DMS53 treated with DMSO at 0.1 percent for 48 hours (cell line): ENCODE data around the gene ARRDC1.

Experiments
- DNase-seq: peaks from one replicate; lab custom pipeline; 2025; ENCODE audit not compliant: unreplicated experiment; lab: John Stamatoyannopoulos, UW

ARRDC1 gene

DNA sequence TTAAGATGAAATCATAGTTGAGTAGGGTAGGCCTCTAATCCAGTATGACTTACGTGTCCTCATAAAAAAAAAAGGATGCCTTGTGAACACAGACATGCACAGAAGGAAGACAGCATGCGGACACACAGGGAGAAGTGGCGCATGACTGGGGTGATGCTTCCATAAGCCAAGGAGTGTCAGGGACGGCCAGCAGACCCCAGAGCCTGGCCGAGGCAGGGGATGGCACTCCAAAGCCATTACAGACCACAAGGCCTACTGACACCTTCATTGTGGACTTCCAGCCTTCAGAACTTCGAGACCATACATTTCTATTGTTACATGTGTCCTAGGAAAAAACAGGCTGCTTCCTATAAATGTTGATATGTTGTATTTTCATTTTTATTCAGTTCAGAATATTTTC lies 33.2 kb downstream of the ARRDC1 start:
- no peak for DNase-seq

DNA sequence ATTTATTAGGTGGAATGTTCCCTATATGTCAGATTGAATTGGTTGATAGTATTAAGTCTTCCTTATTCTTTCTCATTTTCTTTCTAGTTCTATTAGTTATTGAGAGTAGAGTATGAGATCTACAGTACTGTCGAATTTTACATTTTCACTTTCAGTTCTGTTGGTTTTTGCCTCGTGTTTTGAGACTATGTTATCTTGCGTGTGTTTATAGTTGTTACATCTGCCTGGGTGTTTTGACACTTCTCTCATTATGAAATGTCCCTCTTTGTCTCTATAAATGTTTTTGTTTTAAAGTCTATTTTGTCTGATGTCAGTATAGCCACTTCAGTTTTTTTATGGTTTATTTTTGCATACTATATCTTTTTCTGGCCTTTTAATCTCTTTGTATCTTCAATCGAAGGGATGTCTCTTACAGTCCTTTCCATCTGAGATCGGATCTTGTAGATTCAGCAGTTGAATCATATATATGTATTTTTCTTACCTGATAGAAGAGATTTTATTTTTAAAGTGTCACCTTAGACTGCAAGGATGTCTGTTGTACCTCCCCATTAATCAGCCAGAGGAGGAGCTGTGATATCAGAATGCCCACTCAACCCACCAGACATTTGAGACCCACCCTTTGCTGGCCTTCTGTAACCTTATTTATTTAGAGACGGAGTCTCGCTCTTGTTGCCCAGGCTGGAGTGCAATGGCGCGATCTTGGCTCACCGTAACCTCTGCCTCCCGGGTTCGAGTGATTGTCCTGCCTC lies 34.0 kb downstream of the ARRDC1 start:
- no peak for DNase-seq

DNA sequence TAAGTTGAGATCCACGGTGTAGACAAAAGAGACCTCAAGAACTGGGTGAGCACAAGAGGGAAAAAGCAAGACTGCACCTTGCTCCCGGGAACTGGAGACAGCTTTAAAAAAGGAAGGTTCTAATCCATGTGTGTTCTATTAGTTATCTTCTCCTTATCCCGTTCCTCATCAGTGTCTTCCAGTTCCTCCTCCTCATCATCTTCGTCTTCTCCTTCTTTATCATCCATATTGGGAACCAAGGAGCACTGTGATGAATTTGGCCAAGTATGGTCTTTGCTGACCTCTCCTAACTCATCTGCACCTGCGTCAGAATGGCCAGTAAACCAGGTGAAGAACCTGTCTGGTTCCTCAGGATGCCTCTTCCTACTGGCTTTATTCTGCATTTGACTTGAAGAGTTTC lies 35.4 kb downstream of the ARRDC1 start:
- no peak for DNase-seq

DNA sequence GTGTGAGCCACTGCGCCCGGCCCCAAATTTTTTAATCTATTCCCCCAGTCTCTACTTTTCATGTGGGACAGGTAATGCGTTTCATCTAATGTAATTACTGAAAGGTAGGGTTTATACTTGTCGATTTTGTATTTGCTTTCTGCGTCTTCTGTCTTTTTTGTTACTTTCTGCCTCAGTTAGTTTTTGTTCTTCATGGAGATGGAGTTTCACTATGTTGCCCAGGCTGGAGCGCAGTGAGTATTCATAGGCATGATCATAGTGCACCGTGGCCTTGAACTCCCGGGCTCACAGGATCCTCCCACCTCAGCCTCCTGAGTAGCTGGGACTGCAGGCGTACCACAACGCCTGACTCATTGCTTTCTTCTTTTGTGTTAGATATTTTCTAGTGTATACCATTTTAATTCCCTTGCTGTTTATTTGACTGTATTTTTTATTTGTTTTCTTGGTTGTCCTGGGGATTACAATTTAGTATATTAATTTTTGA lies 36.7 kb downstream of the ARRDC1 start:
- DNase-seq = no peak

DNA sequence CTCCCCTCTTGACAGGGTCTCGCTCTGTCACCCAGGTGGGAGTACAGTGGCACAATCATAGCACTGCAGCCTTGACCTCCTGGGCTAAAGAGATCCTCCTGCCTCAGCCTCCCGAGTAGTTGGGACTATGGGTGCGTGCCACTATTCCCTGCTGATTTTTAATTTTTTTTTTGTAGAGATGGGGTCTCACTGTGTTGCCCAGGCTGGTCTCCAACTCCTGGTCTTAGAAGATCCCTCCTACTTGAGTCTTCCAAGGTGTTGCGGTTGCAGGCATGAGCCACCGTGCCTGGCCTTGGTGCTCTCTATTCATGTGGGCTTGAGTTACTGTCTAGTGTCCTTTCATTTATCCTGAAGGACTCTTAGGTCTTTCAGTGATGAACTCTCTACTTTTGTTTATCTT lies 37.4 kb downstream of the ARRDC1 start:
- no peak for DNase-seq

DNA sequence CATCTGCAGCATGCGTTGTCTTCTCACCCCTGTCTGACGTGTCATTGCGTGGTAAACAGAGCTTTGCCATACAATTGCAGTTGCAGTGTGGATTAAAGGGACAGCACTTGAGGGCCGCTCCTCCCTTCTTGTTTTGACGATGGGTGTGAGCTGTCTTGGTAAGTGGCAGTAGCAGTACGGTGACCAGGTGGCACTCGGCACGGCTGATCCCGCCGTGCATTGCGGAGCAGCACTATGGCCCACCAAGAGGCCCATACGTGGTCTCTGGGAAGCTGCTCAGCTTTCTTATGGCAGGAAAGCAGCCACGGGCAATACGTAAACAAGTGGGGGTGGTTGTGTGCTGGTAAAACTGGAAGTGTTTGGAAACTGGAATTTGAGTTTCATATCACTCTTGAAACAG lies 38.4 kb downstream of the ARRDC1 start:
- no peak for DNase-seq

DNA sequence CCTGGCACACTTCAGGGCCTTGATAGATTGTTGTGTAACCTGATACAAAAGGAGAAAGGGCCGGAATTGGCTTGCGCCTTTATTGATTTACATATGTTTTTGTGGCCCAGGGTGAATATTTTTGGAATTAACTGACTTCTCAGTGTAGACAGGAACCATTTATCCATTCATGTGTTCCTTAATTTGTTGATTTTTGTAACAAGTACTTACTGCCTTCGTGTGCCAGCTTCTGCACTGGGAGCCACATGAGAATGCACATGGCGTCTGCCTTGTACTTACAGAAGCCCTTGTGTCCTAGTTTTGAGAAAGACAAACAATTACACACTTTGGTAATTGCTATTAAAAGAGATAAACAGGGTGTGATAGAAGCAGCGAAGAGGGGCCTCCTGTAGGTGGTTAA lies 39.7 kb downstream of the ARRDC1 start:
- DNase-seq = no peak

DNA sequence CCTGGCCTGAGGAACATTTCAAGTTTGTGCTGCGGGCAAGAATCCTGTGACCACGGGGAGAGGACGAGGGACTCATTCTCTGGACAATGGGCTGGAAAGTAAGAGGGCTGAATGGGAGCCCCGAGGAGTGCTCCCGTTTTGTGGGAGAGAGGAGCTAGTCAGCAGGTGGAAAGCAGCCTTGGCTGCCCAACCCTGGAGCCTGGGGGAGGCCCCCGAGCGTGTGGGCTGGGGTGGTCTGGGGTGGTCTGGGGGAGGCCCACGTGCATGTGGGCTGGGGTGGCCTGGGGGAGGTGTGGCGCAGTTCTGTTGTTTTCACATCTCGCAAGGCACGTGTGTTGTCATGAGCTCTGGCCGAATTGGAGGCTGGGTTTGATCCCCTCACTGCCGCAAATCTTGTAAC lies 40.9 kb downstream of the ARRDC1 start:
- no peak for DNase-seq

DNA sequence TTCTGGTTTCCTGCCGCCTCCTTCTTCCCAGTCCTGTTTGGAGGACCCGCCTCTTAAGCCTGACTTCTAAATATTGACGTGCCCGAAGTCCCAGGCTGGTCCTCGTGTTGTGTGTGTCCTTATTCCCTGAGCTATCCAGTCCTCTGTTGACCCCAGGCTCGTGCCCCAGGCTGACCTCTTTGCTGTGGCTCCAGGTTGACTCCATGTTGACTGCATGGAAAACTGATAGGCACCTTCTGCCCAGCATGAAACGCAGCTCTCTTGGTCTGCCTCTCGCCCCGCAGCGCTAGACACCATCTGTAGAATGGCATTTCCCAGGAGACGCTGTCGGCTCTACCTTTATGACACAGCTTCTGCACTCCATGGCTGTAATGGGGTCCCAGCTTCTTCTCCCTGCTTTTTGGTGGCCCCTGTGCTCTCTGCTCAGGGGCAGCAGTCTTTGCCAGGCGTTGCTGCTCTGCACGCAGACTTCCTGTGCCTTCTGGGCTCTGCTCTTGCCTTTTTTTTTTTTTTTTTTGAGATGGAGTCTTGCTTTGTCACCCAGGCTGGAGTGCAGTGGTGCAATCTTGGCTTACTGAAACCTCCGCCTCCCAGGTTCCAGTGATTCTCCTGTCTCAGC lies 41.7 kb downstream of the ARRDC1 start:
- DNase-seq = no peak

DNA sequence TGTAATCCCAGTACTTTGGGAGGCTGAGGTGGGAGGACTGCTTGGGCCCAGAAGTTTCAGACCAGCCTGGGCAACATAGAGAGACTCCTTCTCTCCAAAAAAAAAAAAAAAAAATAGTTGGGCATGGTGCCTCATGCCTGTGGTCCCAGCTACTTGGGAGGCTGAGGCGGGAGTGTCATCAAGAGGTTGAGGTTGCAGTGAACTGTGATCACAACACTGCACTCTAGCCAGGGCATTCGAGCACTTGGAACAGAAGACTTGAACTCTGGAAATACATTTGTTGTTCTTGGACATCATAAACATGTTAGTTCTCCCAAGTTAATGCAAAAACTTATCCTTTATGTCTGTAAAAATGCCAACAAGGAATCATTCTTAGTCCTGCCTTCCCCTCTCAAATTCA lies 42.9 kb downstream of the ARRDC1 start:
- DNase-seq = no peak

DNA sequence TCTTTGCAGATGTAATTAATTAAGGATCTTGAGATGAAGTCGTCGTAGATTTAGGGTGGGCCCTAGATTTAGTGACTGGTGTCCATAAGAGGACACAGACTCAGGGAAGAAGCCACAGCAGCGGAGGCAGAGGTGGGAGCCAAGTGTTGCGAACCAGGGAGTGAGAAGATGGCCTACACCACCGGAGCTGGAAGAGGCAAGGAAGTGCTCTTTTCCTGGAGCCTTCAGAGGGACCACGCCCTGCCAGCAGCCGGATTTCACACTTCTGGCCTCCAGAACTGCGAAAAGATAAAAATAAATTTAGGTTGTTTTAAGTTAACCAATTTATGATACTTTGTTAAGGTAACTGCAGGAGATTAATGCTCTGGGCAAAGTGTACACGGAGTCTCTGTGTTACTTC lies 44.1 kb downstream of the ARRDC1 start:
- no peak for DNase-seq

DNA sequence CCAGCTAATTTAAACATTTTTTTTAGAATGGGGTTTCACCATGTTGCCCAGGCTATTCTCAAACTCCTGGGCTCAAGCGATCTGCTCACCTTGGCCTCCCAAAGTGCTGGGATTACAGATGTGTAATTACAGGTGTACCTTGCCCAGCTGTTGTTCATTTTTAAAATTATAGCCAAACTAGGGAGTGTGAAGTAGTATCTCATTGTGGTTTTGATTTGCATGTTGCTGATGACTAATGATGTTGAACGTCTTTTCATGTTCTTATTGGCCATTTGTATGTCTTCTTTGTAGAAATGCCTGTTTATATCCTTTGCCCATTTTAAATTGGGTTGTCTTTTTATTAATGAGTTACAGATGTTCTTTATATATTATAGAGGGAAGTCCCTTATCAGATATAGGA lies 44.8 kb downstream of the ARRDC1 start:
- no peak for DNase-seq

DNA sequence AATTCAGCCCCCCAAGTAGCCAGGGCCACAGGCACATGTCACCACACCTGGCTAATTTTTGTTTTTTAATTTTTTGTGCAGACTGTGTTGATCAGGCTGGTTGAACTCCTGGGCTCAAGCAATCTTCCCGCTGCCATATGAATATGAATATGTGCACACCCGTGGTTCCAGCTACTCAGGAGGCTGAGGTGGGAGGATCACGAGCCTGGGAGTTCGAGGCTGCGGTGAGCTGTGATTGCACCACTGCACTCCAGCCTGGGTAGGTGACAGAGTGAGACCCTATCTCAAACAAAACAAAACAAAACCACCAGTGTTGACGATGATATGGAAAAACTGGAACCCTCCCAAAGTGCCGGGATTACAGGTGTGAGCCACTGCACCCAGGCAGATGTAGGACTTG lies 45.3 kb downstream of the ARRDC1 start:
- DNase-seq = no peak

DNA sequence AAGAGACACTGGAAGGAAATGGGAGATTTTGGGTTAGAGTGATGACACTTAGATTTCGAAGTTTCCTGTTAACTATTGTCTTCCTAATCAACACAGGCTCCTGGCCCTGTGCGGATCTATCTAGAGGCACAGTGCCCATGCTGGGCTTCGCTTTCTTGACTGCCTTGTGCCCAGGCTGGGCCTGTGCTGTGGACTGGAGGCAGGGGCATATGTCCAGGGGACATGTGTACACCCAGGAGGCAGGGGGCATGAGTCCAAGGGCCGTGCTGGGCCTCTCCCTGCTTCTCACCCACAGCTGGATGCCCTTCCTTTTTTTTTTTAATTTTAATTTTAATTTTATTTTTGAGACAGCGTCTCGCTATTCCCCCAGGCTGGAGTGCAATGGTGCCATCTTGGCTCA lies 50.9 kb downstream of the ARRDC1 start:
- DNase-seq = no peak

DNA sequence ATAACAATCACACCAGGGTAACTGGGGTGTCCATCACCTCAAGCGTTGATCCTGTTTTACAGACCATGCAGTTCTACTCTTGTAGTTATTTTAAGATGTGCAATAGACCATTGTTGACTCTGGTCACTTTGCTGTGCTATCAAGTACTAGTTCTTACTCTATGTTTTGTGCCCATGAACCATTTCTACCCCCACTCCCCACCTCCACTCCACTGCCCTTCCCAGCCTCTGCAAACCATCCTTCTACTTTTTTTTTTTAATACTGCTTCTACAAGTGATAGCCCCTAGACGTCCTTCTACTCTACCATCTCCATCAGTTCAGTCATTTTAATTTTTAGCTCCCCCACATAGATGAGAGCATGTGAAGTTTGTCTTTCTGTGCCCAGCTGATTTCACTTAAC lies 52.1 kb downstream of the ARRDC1 start:
- no peak for DNase-seq

DNA sequence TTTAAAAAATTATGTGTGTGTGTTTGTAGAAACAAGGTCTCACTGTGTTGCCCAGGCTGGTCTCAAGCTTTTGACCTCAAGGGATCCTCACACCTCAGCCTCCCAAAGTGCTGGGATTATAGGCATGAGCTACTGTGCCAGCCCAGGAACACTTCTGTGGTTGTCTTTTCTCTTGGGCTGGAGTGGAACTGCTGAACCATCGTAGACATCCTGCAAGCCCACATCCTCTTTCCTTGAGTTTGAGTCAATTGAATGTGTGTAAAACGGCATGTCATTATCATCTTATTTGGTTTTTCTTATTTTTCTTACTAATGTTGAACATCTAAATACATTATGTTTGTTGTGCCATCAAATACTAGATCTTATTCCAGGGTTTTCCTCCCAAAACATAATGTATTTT lies 53.3 kb downstream of the ARRDC1 start:
- DNase-seq = no peak

DNA sequence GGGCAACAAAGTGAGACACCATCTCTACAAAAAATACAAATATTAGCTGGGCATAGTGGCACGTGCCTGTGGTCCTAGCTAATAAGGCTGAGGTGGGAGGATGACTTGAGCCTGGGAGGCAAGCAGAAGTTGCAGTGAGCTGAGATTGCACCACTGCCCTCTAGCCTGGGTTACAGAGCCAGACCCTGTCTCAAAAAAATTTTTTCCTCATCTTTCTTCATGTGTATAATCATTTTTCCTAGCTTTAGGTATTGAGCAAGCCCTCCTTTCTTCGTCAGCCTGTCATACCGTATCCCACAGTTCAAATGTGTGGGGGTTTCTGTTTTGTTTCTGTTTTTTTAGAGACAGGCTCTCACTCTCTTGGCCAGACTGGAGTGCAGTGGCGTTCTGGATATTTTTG lies 54.7 kb downstream of the ARRDC1 start:
- DNase-seq = no peak

DNA sequence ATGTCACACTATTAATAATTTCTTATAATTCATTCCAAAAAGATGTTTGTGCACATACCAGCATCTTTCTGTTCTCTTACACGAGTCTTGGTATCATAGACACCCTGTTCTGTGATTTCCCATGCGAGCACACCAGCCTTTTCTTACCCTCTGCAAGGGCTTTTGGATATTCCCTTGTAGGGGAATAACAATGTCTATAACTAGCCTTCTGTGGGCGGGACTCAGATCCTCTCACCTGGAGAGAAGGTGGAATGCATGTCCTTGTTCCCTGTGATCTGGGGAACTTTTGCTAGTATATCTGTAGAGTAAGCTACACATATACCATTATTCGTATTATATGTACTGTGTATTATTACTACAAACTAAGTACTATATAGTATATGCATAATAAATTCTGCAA lies 58.1 kb downstream of the ARRDC1 start:
- no peak for DNase-seq

DNA sequence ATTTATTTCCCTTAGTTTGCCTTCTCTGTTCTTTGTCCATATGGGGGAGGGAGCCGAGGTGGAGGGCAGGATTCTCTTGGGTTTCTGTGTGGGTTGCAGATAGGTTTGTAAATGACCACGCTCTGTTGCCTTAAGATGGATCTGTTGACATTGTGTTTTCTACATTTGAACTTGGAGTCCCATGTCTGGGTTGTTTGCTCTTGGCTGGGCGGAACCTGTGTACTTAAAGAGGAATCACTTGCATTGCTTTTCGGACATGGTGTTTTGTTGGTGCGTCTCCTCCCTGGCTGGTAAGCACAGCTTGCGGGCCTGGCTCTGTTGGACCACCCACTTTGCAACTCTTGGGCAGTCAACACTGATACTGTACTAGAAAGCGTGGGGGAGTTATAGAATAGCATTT lies 59.2 kb downstream of the ARRDC1 start:
- peak; percentile 75 for DNase-seq
